Activated naive CD4-positive, alpha-beta T cell treated with anti-CD3 and anti-CD28 coated beads, Interleukin-2, amount 50 U/mL, for 72 hours (primary cell): Measurements from ENCODE around the gene NT5C3A. TPM values are rescaled to one million over a fixed set of nuclear protein-coding genes. Genes with fewer than 3 reads are reported as not detected.
"Not testable (repeated sequence)": the region's sequence is repeated elsewhere in the genome, so short reads cannot be mapped to it uniquely, and the experiment has no call there.

Experiments
- ATAC-seq, 2 donors: fragments of 150-1000 bp; cut with Tn5 transposase; 2 replicates each; pipeline ENCODE4 v1.10.0; 2021; ENCODE audit warnings: mild to moderate bottlenecking in 2 of 2, moderate library complexity in 2 of 2
- DNase-seq, 2 donors: peaks; one replicate each; pipeline ENCODE4 v3.0.0; 2021 to 2022; ENCODE audit warnings: low spot score in 2 of 2
- H3K27ac Mint-ChIP-seq, 2 donors: one replicate each; pipeline ENCODE4 v1.8.0; 2022; ENCODE audit warnings: mild to moderate bottlenecking in 2 of 2, mixed read lengths in 2 of 2
- H3K36me3 Mint-ChIP-seq, 2 donors: one replicate each; pipeline ENCODE4 v1.8.0; 2022; ENCODE audit warnings: mixed read lengths in 2 of 2
- H3K9me3 Mint-ChIP-seq, 2 donors: one replicate each; pipeline ENCODE4 v1.8.0; 2022; ENCODE audit warnings: mixed read lengths in 2 of 2
- total RNA-seq, 2 donors: library from RNA; stranded (reverse); gene quantifications; one replicate each; pipeline ENCODE4 v1.2.3, GENCODE V29; 2022

The NT5C3A gene
- total RNA-seq, 2 donors from 2014 or later = 37.9 to 53.5 TPM

DNA sequence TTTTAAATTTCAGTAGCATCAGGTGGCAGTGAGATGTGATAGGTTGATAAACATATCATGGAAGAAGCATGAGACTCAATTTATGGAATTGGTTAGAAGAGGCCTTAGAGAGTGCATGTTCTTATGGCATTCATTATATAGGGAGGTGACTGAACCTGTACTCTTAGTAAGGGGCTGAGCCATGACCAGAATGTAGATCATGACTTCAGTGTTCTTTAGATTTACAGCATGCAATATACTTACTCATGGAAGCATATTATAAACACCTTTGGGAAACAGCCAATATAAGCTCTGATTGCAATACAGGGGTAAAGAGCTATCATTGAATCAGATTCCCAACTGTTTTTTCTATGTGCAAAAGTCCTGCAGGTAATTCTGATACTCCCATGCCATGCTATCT is 50.2 kb downstream of the NT5C3A start:
- H3K9me3 Mint-ChIP-seq = no peaks in the 10 kb centered on the region
- no peak for ATAC-seq
- no peak for DNase-seq
- peaks cover 13 to 24% of the 10 kb centered on the region in 2 donors for H3K36me3 Mint-ChIP-seq
- H3K27ac Mint-ChIP-seq = no peak overlapping the region

DNA sequence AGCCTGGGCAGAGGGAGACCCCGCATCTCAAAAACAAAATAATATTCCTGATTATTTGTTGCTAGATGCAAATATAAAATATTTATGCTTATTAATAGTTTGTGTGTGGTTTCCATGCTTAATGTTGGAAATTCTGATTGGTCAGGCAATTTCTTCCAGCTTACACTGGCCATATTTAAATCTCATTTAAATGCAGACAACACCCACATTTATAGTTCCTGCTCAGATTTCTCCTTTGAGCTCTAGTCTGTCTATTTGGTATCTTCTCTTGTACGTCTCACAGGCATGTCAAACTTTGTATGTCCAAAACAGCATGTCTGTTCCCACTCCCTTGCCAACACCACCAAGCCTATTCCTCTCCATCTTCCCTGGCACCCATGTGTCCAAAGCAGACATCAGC is 52.8 kb downstream of the NT5C3A start:
- peaks cover 13 to 19% of the 10 kb centered on the region in 2 donors for H3K36me3 Mint-ChIP-seq
- ATAC-seq (no peak), DNase-seq (no peak)
- H3K27ac Mint-ChIP-seq = no peak overlapping the region
- H3K9me3 Mint-ChIP-seq = no peaks in the 10 kb centered on the region

- H3K36me3 Mint-ChIP-seq, ATAC-seq, H3K27ac Mint-ChIP-seq, H3K9me3 Mint-ChIP-seq, DNase-seq: not testable (repeated sequence)
Measured at GRCh38 chr7:33005690-33006089, 56.9 kb downstream of the NT5C3A start.

- H3K9me3 Mint-ChIP-seq, DNase-seq, H3K36me3 Mint-ChIP-seq, ATAC-seq: not testable (repeated sequence)
- peak overlapping the region in 1 of 2 donors; percentile 50 for H3K27ac Mint-ChIP-seq
Measured at GRCh38 chr7:33005193-33005592, 57.4 kb downstream of the NT5C3A start.

GRCh38 chr7:33004104-33004616 is 58.4 kb downstream of the NT5C3A start:
- DNase-seq, H3K36me3 Mint-ChIP-seq, H3K9me3 Mint-ChIP-seq: not testable (repeated sequence)
- H3K27ac Mint-ChIP-seq = peak overlapping the region in 1 of 2 donors; percentile 61
- peak in 1 of 2 donors; percentile 27 for ATAC-seq

- not testable (repeated sequence) for H3K9me3 Mint-ChIP-seq, H3K36me3 Mint-ChIP-seq, H3K27ac Mint-ChIP-seq, DNase-seq, ATAC-seq
Measured at GRCh38 chr7:33003111-33003510, 59.5 kb downstream of the NT5C3A start.

DNA sequence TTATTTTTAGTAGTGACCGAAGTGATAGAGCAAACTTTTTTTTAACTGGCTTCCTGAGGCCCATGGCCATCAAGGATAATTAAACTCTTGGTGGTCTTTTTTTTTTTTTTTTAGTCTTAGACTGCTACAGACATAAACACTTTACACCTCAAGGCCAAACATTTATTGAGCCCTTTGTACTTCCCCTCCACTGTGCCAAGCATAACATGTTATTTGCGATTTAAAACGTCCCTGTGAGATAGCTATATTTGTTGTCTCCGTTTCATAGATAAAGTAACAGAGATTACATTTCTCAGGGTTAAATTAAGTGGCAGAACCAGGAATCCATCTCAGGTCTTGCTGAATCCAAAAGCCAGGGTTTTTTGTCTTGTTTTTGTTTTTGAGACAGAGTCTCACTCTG is 63.2 kb downstream of the NT5C3A start:
- not testable (repeated sequence) for DNase-seq, H3K9me3 Mint-ChIP-seq, H3K36me3 Mint-ChIP-seq, ATAC-seq, H3K27ac Mint-ChIP-seq

DNA sequence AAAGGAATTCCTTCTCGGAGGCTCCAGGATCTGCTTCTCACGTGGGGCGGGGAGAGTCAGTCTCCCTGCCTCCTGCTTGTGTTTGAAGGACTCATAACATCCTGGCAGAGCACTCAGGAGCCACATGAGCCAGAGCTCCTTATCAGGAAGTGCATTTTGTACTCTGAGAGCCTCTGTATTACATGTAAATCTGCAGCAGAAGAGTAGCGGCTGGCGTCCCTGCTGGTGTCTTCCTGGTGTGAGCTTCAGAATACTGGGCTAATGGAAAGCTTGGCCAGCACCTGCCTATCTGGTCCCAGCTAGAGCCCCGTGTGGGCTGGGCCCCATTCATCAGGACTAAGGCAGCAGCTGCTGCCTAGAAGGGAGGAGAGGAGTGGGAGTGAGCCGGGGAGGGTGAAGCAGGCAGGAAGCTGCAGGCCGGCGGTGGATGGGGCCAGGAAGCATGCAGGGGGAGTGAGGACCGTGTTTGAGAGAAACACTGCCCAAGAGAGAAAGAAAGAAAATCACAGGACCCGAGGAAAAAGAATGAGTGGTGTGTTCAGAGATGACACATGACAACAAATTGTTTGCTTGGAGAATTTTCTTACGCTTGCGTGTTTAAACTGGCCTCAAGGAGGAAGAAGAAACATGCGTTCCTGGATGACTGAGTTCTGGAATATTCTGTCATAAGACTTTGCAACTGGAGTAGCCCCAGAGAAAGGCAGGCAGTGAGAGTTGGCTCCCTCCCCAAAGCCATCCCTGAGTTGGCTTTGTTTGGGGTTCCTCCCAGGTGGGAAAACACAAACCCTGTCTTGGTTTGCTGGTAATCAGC is 64.0 kb downstream of the NT5C3A start:
- peak; percentile 44 to 51 for ATAC-seq
- H3K27ac Mint-ChIP-seq = peak overlapping the region in 1 of 2 donors; percentile 12
- DNase-seq, H3K9me3 Mint-ChIP-seq, H3K36me3 Mint-ChIP-seq: not testable (repeated sequence)

DNA sequence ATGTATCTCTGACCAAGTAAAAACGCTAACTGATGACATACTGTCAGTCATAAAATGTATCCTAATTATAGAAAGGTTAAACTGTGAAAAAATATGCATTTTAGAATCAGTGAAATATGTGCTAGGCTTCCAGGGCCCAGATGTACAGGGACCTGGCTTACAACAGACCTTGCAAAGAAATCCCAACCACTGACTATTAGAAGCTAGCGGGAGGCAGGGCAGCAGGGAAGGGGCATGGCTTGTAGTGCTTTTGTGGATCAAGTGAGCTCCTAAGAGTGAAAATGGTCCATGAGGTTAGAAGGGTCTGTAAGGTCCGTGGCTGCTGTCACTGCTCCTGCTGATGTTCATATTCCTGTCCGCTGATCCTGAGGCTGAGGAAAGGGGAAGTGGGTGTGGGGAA is 64.6 kb downstream of the NT5C3A start:
- not testable (repeated sequence) for DNase-seq, ATAC-seq, H3K9me3 Mint-ChIP-seq, H3K36me3 Mint-ChIP-seq
- H3K27ac Mint-ChIP-seq = peak overlapping the region in 1 of 2 donors; percentile 50

DNA sequence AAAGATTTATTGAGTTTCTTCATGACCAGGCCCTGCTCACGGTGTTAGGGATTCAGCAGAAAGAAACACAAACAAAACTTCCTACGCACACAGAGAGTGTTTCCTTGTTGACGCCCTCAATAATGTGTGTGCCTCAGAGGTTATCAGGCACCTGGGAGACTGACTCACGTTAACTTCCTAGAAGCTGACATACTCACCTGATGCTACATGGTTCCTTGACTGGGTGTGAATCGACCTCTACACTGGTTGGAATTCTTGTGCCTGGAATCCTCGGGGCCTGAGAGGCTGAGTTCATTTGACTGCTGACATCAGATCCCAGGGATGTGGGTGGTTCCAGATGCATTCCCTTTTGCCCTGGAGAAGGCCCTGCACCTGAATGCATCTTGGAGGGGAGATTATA is 69.8 kb downstream of the NT5C3A start:
- not testable (repeated sequence) for DNase-seq, H3K36me3 Mint-ChIP-seq, H3K9me3 Mint-ChIP-seq, H3K27ac Mint-ChIP-seq
- peak in 1 of 2 donors; percentile 64 for ATAC-seq

DNA sequence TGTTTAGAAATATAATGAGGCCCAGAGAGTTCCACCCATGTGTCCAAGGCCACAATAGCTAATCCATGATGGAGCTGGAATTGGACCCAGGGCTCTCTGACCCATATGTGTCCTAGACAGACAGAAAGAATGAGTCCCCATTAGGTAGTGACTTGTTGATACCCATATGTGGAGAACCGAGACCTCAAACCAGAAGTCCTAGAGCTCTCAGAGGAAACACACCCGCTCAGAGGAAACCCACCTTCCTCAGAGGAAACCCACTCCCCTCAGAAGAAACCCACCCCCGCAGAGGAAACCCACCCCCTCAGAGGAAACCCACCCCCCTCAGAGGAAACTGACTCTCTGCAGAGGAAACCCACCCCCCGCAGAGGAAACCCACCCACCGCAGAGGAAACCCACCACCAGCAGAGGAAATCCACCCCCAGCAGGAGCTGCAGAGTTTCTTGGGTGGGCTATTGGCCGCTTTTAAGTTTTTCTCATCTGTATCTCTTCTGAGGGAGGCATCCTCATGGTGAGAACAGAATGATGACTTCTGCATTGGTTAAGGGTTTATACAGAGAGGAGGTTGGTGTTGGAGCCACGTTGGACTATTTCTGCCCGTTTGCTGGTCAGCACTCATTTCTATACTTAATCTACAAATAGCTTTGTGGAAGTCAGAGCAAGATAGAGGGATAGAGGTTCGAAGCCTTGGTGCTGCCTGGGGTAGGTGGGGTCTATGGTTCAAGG is 70.4 kb downstream of the NT5C3A start:
- H3K9me3 Mint-ChIP-seq, H3K36me3 Mint-ChIP-seq, DNase-seq, H3K27ac Mint-ChIP-seq: not testable (repeated sequence)
- ATAC-seq = peak in 1 of 2 donors; percentile 16

DNA sequence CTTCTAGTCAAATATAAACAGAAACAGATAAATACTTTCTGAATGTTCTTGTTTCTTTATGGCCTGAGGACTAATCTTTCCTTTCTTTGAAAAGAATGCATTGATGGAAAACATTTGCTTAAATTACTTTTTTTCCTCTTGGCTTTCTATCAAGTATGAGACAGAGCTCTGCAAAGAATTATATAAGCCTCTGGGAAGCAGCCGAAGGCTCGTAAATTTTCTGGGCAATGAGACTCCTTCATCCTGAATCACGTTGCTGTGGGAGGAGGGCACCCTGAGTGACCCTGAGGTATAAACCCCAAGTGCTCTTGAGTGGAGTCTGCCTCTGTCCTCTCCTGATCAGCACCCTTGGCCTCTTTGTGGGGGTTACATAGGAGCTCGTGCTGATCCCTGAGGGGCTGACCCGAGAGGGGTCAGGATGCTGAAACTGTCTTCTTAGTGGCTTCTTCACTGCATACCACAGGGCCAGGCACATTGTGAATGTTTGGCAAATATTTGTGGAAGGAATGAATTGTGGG is 71.4 kb downstream of the NT5C3A start:
- not testable (repeated sequence) for H3K27ac Mint-ChIP-seq, H3K9me3 Mint-ChIP-seq, DNase-seq, ATAC-seq, H3K36me3 Mint-ChIP-seq

GRCh38 chr7:32988148-32988547 is 74.4 kb downstream of the NT5C3A start:
- H3K36me3 Mint-ChIP-seq, H3K9me3 Mint-ChIP-seq, DNase-seq, H3K27ac Mint-ChIP-seq: not testable (repeated sequence)
- ATAC-seq = peak in 1 of 2 donors; percentile 62

DNA sequence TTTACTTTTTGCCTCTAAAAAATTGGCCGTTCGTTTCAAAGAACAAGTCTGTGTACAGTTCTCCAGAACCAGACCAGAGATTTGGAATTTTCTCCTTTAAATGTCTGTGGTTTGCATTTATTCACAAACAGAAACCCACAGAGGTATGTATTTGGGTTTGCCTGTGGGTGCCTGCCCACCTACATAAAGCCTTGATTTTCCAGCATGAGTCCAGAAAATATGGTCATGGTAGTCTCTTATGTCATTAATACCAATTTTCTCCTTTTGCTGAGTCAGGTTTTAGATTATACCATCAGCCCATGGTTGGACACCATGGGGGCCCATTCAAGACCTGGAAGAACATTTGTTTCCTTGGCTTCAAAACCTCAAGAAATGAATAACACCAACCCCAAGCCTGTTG is 82.7 kb downstream of the NT5C3A start:
- ATAC-seq, H3K36me3 Mint-ChIP-seq, H3K9me3 Mint-ChIP-seq, H3K27ac Mint-ChIP-seq, DNase-seq: not testable (repeated sequence)

DNA sequence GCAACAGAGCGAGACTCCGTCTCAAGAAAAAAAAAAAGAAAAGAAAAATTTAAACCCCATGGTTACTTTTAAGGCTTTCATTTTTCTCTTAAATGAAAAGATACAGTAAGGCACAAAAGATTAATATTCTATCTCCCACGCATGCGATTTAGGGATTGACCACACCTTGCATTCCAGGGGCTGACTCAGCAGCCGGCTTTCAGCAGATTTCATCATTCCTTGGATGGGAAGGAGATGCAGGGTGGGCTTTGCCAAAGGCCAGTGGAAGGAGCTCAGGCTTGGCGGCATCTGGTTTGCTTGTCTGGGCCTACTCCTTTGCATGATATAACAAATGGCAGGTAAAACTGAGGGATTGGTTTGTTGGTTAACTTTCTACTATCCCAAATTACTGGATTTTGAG is 83.3 kb downstream of the NT5C3A start:
- H3K36me3 Mint-ChIP-seq, DNase-seq, ATAC-seq, H3K9me3 Mint-ChIP-seq, H3K27ac Mint-ChIP-seq: not testable (repeated sequence)

DNA sequence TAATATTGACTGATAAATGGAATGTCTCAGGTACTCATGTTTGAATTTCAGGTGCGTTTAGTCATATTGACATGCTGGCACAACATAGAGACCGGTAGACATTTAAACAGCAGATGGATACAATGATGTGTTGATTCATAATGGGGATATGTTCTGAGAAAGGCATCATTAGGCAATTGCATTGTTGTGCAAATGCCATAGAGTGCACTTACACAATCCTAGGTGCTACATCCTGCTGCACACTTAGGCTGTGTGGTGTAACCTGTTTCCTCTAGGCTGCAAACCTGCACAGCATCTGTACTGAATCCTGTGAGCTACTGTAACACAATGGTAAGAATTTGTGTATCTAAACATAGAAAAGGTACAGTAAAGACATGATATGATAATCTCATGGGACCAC is 85.4 kb downstream of the NT5C3A start:
- DNase-seq, H3K27ac Mint-ChIP-seq, H3K36me3 Mint-ChIP-seq, H3K9me3 Mint-ChIP-seq, ATAC-seq: not testable (repeated sequence)

- not testable (repeated sequence) for ATAC-seq, H3K36me3 Mint-ChIP-seq, H3K27ac Mint-ChIP-seq, H3K9me3 Mint-ChIP-seq, DNase-seq
Measured at GRCh38 chr7:32971967-32972366, 90.6 kb downstream of the NT5C3A start.
